Right renal cortex interstitium (tissue), 3 donors: Measurements from ENCODE around the gene MAN2A1. TPM values are rescaled to one million over a fixed set of nuclear protein-coding genes. Genes with fewer than 3 reads are reported as not detected.
"Not testable (repeated sequence)": the region's sequence is repeated elsewhere in the genome, so short reads cannot be mapped to it uniquely, and the experiment has no call there.

Source experiments
- DNase-seq, 3 donors: peaks; one replicate each; pipeline ENCODE4 v3.0.0-alpha.2; 2013; ENCODE audit warnings: low read depth in 3 of 3, low spot score in 2 of 3
- polyA plus RNA-seq, 3 donors: library from polyadenylated mRNA; unstranded; fragments of 120-200 nt; gene quantifications; one replicate each; pipeline ENCODE4 v1.2.1, GENCODE V29; 2013; ENCODE audit not compliant: insufficient read length in 3 of 3

MAN2A1 gene
- polyA plus RNA-seq, 3 donors: 76.0 to 79.1 (median 76.1) TPM

GRCh38 chr5:109750463-109750862, 60.7 kb downstream of the MAN2A1 start:
- no peak for DNase-seq

GRCh38 chr5:109753279-109753678, 63.6 kb downstream of the MAN2A1 start:
- DNase-seq: no peak

GRCh38 chr5:109754319-109754718, 64.6 kb downstream of the MAN2A1 start:
- no peak for DNase-seq

GRCh38 chr5:109755761-109756160, 66.0 kb downstream of the MAN2A1 start:
- DNase-seq: no peak

GRCh38 chr5:109756543-109757185, 66.9 kb downstream of the MAN2A1 start:
- no peak for DNase-seq

- DNase-seq: no peak
Measured at GRCh38 chr5:109757490-109757889, 67.8 kb downstream of the MAN2A1 start.

- no peak for DNase-seq
Measured at GRCh38 chr5:109759306-109759705, 69.6 kb downstream of the MAN2A1 start.

- DNase-seq: not testable (repeated sequence)
Measured at GRCh38 chr5:109760130-109760529, 70.4 kb downstream of the MAN2A1 start.

- no peak for DNase-seq
Measured at GRCh38 chr5:109762821-109763220, 73.1 kb downstream of the MAN2A1 start.

GRCh38 chr5:109767184-109767995, 77.7 kb downstream of the MAN2A1 start:
- no peak for DNase-seq

GRCh38 chr5:109767997-109768396, 78.3 kb downstream of the MAN2A1 start:
- DNase-seq: no peak

- no peak for DNase-seq
Measured at GRCh38 chr5:109769597-109770291, 80.0 kb downstream of the MAN2A1 start.

GRCh38 chr5:109775130-109775529, 85.4 kb downstream of the MAN2A1 start:
- no peak for DNase-seq

- no peak for DNase-seq
Measured at GRCh38 chr5:109779036-109779735, 89.5 kb downstream of the MAN2A1 start.

- DNase-seq: no peak
Measured at GRCh38 chr5:109784687-109785086, 95.0 kb downstream of the MAN2A1 start.

GRCh38 chr5:109786206-109786855, 96.6 kb downstream of the MAN2A1 start:
- no peak for DNase-seq

- DNase-seq: no peak
Measured at GRCh38 chr5:109788596-109788995, 98.9 kb downstream of the MAN2A1 start.

GRCh38 chr5:109792613-109793012, 102.9 kb downstream of the MAN2A1 start:
- no peak for DNase-seq

GRCh38 chr5:109803854-109804253, 114.1 kb downstream of the MAN2A1 start:
- DNase-seq: no peak

GRCh38 chr5:109805472-109805871, 115.7 kb downstream of the MAN2A1 start:
- no peak for DNase-seq
